Epithelial cell of prostate (primary cell): ENCODE measurements around the gene DACT2.
"Not testable (repeated sequence)": the region's sequence is repeated elsewhere in the genome, so short reads cannot be mapped to it uniquely, and the experiment has no call there.

Experiments
- DNase-seq: peaks from one replicate; pipeline ENCODE4 v3.0.0-alpha.2; 2011; ENCODE audit warnings: low read depth, low spot score
- H3K27ac ChIP-seq: fragments of 450-650 bp; 2 replicates; pipeline ENCODE4 v1.5.1; 2017; ENCODE audit warnings: mild to moderate bottlenecking

Gene DACT2

GRCh38 chr6:168285456-168285855 is 34.1 kb downstream of the DACT2 start:
- DNase-seq, result no peak
- H3K27ac ChIP-seq, result no peak overlapping the region

GRCh38 chr6:168284187-168284586 is 35.4 kb downstream of the DACT2 start:
- H3K27ac ChIP-seq, result no peak overlapping the region
- DNase-seq, result no peak

- no peak overlapping the region for H3K27ac ChIP-seq
- DNase-seq, result no peak
These were observed 35.9 kb downstream of the DACT2 start for GRCh38 chr6:168283686-168284025.

- no peak for DNase-seq
- no peak overlapping the region for H3K27ac ChIP-seq
These were observed 36.4 kb downstream of the DACT2 start for GRCh38 chr6:168282985-168283685.

GRCh38 chr6:168281826-168282225 is 37.8 kb downstream of the DACT2 start:
- no peak for DNase-seq
- no peak overlapping the region for H3K27ac ChIP-seq

- not testable (repeated sequence) for DNase-seq, H3K27ac ChIP-seq
These were observed 38.3 kb downstream of the DACT2 start for GRCh38 chr6:168281314-168281713.

GRCh38 chr6:168280899-168281245 is 38.7 kb downstream of the DACT2 start:
- H3K27ac ChIP-seq, result no peak overlapping the region
- DNase-seq, result no peak

- no peak for DNase-seq
These were observed 39.3 kb downstream of the DACT2 start for GRCh38 chr6:168280020-168280898.

GRCh38 chr6:168279403-168279935 is 40.1 kb downstream of the DACT2 start:
- no peak for DNase-seq
- no peak overlapping the region for H3K27ac ChIP-seq

More at GRCh38 chr6:168280020-168280898, 39.3 kb downstream of the DACT2 start:
- no peak overlapping the region for H3K27ac ChIP-seq

GRCh38 chr6:168278904-168279303 is 40.7 kb downstream of the DACT2 start:
- no peak for DNase-seq
- H3K27ac ChIP-seq, result no peak overlapping the region

GRCh38 chr6:168277274-168277669 is 42.3 kb downstream of the DACT2 start:
- H3K27ac ChIP-seq, result no peak overlapping the region
- no peak for DNase-seq

- no peak for DNase-seq
- no peak overlapping the region for H3K27ac ChIP-seq
These were observed 42.9 kb downstream of the DACT2 start for GRCh38 chr6:168276576-168277273.

GRCh38 chr6:168275168-168275567 is 44.4 kb downstream of the DACT2 start:
- no peak overlapping the region for H3K27ac ChIP-seq
- DNase-seq, result no peak

GRCh38 chr6:168274037-168274952 is 45.3 kb downstream of the DACT2 start:
- no peak overlapping the region for H3K27ac ChIP-seq
- no peak for DNase-seq

- no peak overlapping the region for H3K27ac ChIP-seq
- no peak for DNase-seq
These were observed 46.0 kb downstream of the DACT2 start for GRCh38 chr6:168273441-168274036.

GRCh38 chr6:168272415-168273325 is 46.9 kb downstream of the DACT2 start:
- DNase-seq, result no peak
- no peak overlapping the region for H3K27ac ChIP-seq

- DNase-seq, result no peak
- H3K27ac ChIP-seq, result no peak overlapping the region
These were observed 49.1 kb downstream of the DACT2 start for GRCh38 chr6:168270274-168271172.
